Stimulated activated CD8-positive, alpha-beta memory T cell treated with anti-CD3 and anti-CD28 coated beads, Interleukin-15, amount 100 ng/mL, for 48 hours (primary cell): ENCODE measurements around the gene STPG1.
"Not testable (repeated sequence)": the region's sequence is repeated elsewhere in the genome, so short reads cannot be mapped to it uniquely, and the experiment has no call there.

Experiments
- DNase-seq, 2 donors: peaks; one replicate each; pipeline ENCODE4 v3.0.0-alpha.2; 2020; ENCODE audit warnings: low read depth in 2 of 2

The STPG1 gene, protein sequence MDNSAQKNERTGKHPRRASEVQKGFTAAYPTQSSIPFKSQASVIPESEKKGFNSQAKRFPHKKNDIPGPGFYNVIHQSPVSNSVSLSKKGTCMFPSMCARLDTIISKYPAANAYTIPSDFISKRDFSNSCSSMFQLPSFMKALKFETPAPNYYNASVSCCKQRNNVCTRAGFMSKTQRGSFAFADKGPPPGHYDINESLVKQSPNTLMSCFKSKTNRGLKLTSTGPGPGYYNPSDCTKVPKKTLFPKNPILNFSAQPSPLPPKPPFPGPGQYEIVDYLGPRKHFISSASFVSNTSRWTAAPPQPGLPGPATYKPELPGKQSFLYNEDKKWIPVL

DNA sequence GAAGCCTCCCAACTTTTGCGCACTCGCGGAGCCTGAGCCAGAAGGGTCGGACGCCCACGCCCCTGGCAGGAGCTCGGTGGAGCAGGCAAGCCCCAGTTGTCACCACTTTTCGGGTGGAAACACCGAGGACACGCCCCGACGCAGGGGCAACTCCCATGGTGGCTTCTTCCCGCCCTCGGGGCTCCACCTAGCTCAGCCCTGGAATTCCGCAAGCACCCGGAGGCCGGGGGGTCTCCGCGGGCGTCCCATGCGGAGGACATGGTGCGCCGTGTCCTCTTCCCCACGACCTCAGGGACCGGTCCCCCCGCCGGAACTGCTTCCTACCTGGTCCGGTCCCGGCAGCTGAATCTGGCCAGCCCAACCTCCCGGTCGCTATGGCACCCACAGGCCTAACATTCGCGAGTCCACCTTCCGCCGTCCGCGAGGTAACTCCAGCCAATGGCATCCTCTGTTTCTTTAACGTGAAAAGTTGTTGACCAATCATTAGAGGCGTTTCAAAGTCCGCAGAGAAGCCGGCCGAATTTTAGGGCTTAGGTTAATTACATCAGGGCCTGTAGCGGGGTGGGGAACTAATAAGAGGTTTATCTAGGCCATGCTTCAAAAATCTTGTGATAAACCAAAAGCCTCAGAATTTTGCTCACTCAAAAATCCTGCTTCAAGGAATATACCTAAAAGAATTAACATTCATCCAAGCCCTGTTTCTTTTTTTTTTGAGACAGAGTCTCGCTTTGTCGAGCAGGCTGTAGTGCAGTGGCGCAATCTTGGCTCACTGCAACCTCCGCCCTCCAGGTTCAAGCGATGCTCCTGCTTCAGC is at the start of gene STPG1:
TSS of gene STPG1 (minus strand) at position 433 of the 814 bp plus-strand sequence. CDS start 12,394 bp downstream, outside the sequence.
- DNase-seq: peak; percentile 75 to 77

DNA sequence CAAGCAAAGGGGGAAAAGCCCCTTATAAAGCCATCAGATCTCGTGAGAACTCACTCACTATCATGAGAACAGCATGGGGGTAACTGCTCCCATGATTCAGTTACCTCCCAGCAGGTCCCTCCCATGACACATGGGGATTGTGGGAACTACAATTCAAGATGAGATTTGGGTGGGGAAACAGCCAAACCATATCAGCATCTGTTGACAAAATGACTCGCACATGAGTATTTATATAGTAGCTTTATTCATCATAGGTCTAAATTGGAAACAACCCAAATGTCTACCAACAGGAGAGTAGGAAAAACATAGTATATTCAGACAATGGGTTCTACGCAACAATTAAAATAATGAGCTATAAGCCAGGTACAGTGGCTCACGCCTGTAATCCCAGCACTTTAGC is 48.5 kb upstream of the STPG1 start:
- DNase-seq: not testable (repeated sequence)

DNA sequence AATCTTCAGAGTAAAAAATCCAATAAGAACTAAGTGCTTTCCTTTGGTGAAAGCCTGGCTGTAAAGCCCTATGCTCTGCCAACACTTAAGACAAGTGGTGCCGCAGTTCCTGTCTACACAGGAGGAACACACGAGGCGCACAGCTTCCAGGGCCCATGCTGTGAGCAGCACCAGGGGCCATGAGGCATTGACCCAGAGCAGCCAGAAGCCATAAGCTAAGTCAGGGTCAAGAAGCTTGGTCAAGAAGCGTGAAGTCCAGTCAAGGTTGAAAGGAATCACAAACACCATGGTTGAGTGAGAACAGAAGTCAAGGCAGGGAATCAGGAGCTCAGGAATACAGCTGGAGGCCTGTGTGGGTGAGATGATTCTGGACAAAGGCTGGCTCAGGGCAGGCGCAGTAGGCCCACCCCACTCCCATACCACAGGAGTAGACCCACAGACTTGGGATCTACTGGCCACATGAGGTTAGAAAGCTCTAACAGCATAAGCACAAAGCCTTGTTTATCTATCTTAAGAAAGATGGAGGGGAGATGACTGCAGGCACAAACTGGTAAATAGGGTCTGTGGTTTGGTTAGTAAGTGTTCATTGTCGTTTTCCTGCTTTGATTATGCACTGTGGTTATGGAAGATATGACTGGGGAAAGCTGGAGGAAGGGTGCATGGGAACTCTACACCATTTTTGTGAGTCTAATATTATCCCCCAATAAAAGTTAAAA is 46.1 kb upstream of the STPG1 start:
- no peak for DNase-seq

DNA sequence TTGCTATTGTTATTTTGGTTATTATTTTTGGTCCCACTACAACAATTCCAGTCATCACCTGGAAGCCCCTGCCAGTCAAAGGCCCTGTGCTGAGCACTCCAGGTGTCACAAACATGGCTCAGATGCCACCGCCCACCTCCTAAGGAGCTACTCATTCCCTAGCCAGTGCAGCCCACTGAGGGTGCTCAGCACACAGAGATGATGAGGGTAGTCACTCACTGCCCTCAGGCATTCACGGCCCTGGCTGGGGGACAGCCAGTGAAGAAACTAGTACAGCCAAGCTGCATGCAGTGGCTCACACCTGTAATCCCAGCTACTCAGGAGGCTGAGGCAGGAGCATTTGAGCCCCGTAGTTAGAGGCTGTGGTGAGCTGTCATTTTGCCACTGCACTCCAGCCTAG is 44.3 kb upstream of the STPG1 start:
- no peak for DNase-seq

DNA sequence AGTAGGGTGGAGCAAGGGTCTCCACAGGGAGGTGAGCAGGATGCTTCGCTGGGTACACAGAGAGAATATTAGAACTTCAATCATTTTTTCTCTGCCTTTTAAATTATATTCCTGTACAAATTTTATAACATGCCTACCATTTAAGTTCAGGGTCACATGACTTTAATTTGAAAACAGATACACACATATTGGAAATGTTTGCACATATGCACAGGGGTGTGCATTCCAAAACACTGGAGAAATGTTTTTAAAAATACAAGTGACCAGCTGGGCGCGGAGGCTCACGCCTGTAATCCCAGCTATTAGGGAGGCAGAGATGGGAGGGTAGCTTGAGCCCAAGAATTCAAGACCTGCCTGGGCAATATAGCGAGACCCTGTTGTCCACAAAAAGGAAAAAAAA is 41.7 kb upstream of the STPG1 start:
- DNase-seq: no peak

DNA sequence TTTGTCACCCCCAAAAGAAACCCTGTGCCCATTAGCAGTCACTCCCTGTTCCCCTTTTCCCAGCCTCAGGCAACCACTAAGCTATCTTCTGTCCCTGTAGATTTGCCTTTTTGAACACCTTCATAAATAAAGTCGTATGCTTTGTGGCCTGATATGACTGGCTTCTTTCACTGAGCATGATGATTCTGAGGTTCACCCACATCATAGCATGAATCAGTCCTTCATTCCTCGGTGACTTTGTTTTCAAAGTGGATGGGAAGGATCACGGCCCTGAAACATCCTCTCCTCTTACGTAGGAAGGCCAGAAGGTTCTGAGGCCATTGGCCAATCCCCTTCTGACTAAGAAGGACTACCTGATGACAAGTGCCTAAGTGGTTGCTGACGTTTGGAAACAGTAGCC is 41.1 kb upstream of the STPG1 start:
- DNase-seq: no peak

DNA sequence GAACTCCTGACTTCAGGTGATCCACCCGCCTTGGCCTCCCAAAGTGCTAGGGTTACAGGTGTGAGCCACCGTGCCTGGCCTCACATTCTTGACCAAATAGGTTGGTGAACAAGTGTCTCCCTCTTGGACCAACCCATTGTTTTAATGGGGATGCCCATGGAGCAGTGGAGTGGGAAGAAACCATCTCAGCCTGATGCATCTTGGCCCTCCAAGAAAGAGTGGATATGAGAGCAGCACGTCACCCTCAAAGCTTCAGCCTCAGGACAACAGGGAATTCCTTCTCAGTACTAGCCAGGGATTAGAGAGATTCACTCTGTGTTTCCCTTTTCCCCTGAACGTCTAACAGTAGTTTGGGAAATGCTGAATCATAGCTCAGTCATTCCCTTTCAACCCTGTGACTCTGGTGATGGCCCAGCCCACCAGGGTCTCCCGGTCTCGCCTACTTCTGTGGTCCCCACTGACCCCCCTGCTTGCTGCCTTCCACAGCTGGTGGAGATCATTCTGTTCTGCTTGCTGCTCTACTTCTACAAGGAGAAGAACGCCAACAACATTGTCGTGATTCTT is 39.4 kb upstream of the STPG1 start:
- no peak for DNase-seq

DNA sequence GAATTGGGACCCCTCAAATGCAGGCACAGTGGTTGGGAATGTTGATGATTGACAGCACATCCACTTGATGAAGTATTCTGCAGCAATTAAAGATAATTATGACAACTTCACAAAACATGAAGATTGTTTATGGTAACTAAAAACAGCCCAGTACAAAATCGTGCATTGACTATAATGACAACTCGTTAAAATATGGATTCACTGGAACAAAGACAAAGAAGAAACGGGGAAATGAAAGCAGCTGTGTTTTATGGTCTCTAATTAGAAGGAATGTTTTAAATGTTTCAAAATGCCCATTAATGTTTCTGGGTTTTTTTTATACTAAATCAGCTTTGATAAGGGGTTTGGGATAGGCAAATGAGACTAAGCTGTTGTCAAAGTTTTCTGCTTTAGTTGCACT is 38.2 kb upstream of the STPG1 start:
- no peak for DNase-seq

DNA sequence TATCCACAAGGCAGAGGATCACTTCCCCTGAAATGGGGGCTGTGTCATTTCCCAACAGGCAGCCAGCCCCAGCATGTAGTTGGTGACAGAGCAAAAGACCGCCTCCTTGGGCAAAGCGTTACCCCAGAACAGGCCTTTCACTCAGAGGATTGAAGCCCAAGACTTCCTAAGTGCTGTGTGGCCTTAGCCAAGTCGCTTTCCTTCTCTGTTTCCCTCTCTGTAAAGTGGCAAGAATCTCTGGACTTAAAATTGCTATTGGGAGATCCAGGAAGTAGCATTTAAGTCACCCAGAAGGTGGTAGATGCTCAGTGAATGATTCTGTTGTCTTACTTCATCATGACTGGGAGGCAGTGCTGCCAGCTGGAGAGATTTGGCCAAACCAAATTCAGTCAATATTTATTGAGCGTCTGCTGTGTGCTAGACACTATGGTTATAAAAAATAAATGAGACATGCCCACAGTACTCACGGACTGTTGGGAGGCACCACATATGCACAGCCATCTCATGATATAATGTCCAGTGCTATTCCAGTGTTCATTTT is 37.3 kb upstream of the STPG1 start:
- no peak for DNase-seq

DNA sequence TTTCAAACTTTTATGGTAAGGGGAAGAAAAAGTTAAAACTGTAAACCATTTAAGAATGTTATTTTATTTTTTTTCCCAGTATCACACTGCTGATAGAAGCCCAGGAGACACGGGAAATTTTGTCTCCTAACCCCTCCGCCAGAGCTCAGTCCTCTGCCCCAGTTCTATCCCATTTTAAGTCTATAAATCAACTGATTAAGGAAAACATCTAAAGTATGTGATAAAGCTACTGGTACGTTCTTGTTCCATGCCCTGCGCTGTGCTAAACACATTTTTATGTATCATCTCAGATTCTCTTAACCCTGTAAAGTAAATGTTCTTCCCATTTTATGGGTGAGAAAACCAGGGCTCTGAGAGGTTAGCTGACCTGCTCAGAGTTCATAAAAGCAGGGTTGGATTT is 36.7 kb upstream of the STPG1 start:
- DNase-seq: no peak

DNA sequence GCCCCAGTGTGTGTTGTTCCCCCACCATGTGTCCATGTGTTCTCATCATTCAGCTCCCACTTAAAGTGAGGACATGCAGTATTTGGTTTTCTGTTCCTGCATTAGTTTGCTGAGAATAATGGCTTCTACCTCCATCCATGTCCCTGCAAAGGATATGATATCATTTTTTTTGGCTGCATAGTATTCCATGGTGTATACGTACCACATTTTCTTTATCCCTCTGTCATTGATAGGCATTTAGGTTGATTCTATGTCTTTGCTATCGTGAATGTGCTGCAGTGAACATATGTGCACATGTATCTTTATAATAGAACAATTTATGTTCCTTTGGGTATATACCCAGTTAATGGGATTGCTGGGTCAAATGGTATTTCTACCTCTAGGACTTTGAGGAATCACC is 32.9 kb upstream of the STPG1 start:
- not testable (repeated sequence) for DNase-seq

DNA sequence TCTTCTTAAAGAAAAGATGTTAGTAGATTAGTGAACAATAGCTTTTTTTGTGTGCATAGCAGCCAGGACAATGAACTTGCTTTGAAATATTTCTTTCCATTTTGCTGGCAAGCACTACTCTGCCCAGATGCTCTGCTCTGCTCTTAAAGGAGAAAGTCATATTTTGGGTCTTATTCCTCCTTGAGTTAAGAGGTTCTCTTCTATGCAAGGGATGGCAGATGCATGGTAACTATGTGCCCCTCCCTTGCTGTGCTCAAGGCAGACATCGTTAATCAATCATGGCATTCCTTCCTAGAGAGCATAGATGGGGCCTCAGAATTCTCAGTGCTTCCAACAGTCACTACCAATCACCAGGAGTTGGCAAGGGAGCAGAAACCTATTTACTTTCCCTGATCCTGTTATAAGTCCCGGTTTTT is 29.7 kb upstream of the STPG1 start:
- no peak for DNase-seq

DNA sequence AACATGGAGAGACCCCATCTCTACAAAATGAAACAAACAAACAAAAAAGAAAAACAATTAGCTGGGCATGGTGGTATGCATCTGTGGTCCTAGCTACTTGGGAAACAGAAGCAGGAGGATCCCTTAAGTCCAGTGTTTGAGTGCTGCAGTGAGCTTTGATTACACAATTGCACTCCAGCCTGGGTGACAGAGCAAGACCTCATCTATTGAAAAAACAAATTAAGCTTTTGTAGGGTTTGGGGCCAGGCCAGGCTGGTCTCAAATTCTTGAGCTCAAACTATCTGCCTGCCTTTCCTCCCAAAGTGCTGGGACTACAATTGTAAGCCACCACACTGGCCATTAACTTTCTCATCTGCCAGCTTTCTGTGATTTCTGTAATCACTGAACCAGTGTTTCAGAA is 29.2 kb upstream of the STPG1 start:
- no peak for DNase-seq

DNA sequence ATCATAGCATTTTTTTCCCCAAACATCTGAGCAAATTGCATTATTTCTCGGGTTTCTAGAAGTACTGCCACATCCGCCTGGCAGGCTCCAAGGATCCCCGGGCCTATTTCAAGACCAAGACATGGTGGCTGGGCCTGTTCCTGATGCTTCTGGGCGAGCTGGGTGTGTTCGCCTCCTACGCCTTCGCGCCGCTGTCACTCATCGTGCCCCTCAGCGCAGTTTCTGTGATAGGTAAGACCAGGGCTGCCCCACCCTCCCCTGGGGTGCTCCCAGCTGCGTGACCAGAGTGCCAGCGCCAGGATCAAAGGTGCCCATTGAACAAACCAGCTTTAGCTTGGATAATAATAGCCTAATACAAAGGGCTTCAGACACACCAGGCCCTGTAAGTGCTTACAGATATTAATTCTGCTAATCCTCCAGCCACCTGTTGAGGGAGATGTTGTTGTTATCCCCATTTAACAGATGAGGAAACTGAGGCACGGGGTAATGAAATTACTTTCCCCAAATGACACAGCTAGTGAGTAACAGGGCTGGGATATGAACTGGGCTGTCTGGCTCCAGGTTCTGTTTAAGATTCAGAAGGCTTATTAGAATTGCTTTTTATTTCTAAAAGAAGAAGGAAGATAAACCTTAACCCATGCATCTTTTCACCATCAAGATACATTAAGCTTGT is 28.6 kb upstream of the STPG1 start:
- DNase-seq: no peak

DNA sequence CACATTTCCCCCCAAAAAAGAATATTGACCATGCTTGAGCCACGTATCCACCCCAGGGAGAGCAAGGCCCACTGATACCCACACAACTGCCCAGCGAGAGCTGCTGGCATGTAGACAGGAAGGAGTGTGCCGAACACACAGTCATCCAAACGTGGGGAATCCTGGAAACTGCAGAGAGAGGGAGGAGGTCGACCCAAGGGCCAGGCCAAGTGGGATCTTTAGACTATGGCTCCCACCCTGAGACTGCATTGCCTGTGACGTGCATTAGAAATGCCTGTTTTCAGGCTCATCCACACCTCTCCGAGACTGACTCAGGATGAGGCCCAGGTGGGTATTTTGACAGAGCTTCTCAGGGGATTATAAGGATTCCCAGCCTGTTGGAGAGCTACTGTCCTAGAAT is 27.9 kb upstream of the STPG1 start:
- no peak for DNase-seq

DNA sequence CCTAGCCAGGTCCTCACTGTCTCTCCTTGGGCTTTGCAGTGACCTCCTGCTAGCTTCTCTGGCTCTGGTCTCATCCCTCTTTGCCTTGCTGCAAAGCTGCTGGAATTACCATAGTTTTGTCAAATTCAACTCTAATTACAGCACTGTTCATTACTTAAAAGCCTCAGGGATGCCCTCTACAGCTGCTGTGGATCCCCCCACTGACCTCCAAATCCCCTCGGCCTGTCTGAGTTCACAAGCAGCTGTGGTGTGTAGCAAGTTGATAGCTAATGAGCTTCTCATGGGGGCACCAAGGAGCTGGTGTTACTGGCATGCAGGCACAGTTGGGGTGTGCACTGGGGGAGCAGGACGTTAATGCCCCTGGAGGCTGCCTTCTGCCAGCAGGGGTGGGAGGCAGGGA is 26.9 kb upstream of the STPG1 start:
- DNase-seq: no peak

DNA sequence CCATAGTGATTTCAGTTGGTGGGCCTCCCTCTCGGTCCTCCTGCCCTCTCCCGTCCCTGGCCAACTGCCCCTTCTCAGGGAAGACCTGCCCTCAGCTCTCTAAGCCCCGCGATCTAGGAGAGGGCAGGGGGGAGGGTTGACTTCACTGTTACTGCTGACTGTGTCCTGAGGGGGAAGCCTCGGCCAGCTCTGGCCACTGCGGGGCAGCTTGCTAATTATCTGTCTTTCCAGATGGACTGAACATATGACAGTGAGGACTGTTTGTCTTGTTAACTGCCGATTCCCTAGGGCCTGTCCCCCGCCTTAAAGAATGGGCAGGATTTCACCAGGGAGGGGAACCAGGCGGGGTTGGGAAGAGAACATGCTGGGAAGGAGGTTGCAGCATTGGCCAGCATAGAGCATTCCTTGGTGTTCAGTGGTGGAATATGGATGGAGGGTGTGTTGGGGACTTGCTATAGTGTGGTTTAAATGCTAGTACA is 24.9 kb upstream of the STPG1 start:
- DNase-seq: no peak

DNA sequence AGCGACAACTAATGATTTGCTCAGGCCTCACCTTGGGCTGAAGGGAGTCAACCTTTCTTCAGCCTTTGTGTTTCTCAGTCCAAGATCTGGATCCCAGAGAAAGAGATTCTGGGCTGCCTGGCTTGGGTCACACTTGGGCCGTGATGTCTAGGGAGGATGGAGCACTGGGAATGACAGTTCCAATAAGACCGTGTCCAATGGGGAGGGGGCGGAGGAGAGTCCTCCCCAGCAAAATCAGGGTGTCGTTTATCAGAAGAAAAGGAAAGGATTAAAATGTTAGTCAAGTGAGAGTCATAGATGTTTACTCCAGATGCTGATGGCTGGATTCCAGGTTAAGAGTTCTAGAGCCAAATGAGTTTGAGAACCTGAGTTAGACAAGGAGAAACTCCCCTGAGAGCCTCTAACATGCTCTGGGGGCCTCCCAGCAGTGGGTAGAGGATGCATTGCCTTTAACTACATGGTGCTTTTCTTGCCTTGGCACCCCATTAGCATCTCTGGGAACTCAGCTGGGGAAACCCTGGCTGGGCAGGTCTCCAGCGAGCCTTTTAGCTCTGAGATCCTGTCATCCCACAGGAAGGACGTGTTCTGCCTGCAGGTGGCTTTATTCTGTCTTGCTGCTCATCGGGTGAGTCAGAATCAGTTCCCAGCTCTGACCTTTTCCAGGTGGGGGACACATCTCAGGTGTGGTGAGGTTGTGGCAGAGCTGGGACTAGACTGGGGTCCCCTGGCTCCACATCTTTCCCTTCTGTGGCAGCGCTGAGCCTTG is 24.2 kb upstream of the STPG1 start:
- DNase-seq: no peak

DNA sequence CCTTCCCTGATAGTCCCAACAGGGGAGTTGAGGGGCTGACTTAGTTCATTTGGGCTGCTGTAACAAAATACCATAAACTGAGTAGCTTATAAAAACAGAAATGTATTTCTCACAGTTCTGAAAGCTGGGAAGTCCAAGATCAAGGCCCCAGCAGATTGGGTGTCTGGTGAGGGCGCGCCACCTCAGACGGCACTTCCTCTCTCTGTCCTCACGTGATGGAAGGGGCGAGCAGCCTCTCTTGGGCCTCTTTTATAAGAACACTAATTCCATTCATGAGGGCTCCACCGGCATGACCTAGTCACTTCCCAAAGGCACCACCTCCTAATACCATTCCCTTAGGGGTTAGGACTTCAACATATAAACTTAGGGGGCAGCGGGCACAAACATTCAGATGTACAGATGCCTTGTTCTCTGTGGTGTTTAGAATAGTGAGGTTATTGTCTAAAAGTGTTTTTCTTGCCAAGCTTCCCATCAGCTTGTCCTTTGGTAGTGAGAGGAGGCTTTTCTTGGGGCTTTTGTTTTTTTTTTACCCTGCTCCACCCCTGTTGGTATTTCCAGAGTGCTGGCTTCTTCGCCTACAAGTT is 22.3 kb upstream of the STPG1 start:
- no peak for DNase-seq

DNA sequence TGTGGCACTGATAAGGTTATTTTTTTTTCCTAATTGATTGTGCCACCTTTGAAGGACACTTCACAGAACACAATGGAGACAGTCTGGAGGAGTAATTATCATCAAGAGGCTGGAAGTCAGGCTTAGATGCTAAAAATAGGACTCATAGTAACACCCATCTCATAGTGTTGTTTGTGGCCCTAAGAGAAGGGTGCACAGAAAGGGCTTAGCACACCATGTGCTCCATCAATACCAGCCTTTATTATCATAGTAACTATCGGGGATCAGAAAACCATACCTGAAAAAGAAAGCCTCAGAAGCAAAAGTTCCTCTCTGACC is 13.9 kb upstream of the STPG1 start:
- DNase-seq: no peak
